IMR-90 (cell line): ENCODE measurements around the gene LPIN1. TPM values are rescaled to one million over a fixed set of nuclear protein-coding genes. Genes with fewer than 3 reads are reported as not detected.

Source experiments
- ATAC-seq: fragments of 200-7000 bp; cut with Tn5 transposase; 2 replicates; pipeline ENCODE4 v1.9.1; 2020; ENCODE audit warnings: low read depth, mild to moderate bottlenecking, moderate library complexity
- BruUV-seq: library from RNA; stranded (reverse); fragments of 400-500 nt; replicated peaks from 2 replicates; lab custom pipeline; 2021; lab: Mats Ljungman, UMichigan
- CTCF ChIA-PET: fragments of 300-600 bp; formaldehyde crosslinking; extraction: SDS; loops from one replicate; lab custom pipeline; 2021; ENCODE audit warnings: antibody characterized with exemption; lab: Yijun Ruan, JAX
- POLR2A ChIA-PET: fragments of 300-600 bp; sonication (Branson Sonifier 250); formaldehyde crosslinking; loops from one replicate; lab custom pipeline; 2022; ENCODE audit warnings: antibody characterized with exemption; ENCODE audit not compliant: unreplicated experiment; lab: Charles Lee
- DNase-seq: peaks from one replicate; pipeline ENCODE4 v3.0.0; 2013
- H2AFZ ChIP-seq: replicated peaks from 2 replicates; pipeline ENCODE3; 2013; ENCODE audit warnings: low read length, mild to moderate bottlenecking; ENCODE audit not compliant: poor library complexity
- H2AK5ac ChIP-seq: 2 replicates; pipeline ENCODE4 v1.6.1; 2013; ENCODE audit warnings: low read depth, low read length, inconsistent platforms
- H2AK9ac ChIP-seq: replicated peaks from 2 replicates; pipeline ENCODE3; 2013; ENCODE audit warnings: mild to moderate bottlenecking, low read depth, low read length, moderate library complexity; ENCODE audit not compliant: poor library complexity
- H2BK120ac ChIP-seq: 2 replicates; pipeline ENCODE4 v1.6.1; 2013; ENCODE audit warnings: low read depth, low read length, inconsistent platforms
- H2BK15ac ChIP-seq: 3 replicates; pipeline ENCODE4 v1.6.1; 2013; ENCODE audit warnings: low read depth, low read length, inconsistent platforms
- H2BK20ac ChIP-seq: 2 replicates; pipeline ENCODE4 v1.6.1; 2013; ENCODE audit warnings: low read depth, mild to moderate bottlenecking, inconsistent platforms, low read length, moderate library complexity
- H2BK5ac ChIP-seq: 2 replicates; pipeline ENCODE4 v1.6.1; 2013; ENCODE audit warnings: mild to moderate bottlenecking, low read depth, low read length, inconsistent platforms; ENCODE audit not compliant: poor library complexity, severe bottlenecking
- H3K14ac ChIP-seq: replicated peaks from 2 replicates; pipeline ENCODE4 v1.6.1; 2013; ENCODE audit warnings: low read depth, low read length, inconsistent platforms
- H3K18ac ChIP-seq: 2 replicates; pipeline ENCODE4 v1.6.1; 2013; ENCODE audit warnings: low read depth, low read length, control low read depth
- H3K23ac ChIP-seq: 2 replicates; pipeline ENCODE4 v1.6.1; 2013; ENCODE audit warnings: low read depth, low read length, inconsistent platforms
- H3K27ac ChIP-seq: 2 replicates; pipeline ENCODE4 v1.5.1; 2013; ENCODE audit warnings: mild to moderate bottlenecking, control low read depth, low read length; ENCODE audit not compliant: insufficient read depth
- H3K27me3 ChIP-seq: 2 replicates; pipeline ENCODE4 v1.6.1; 2013; ENCODE audit warnings: low read length; ENCODE audit not compliant: control insufficient read depth, insufficient read depth
- H3K36me3 ChIP-seq: 2 replicates; pipeline ENCODE4 v1.6.1; 2013; ENCODE audit warnings: low read length, mixed read lengths; ENCODE audit not compliant: control insufficient read depth, insufficient read depth
- H3K4ac ChIP-seq: 2 replicates; pipeline ENCODE4 v1.6.1; 2013; ENCODE audit warnings: low read depth, low read length, inconsistent platforms
- H3K4me1 ChIP-seq: 2 replicates; pipeline ENCODE4 v1.6.1; 2013; ENCODE audit warnings: low read length, mixed read lengths; ENCODE audit not compliant: control insufficient read depth, insufficient read depth
- H3K4me2 ChIP-seq: 2 replicates; pipeline ENCODE4 v1.6.1; 2013; ENCODE audit warnings: low read depth, mild to moderate bottlenecking, control low read depth, low read length, moderate library complexity
- H3K4me3 ChIP-seq: 2 replicates; pipeline ENCODE4 v1.5.1; 2013; ENCODE audit warnings: low read depth, mild to moderate bottlenecking, control low read depth, low read length, moderate library complexity; ENCODE audit not compliant: insufficient read depth
- H3K56ac ChIP-seq: 2 replicates; pipeline ENCODE4 v1.6.1; 2013; ENCODE audit warnings: low read length, inconsistent platforms; ENCODE audit not compliant: insufficient read depth; ENCODE audit errors: extremely low read depth
- H3K79me1 ChIP-seq, 2 experiments: 2 replicates each; pipeline ENCODE4 v1.6.1; 2013; ENCODE audit warnings: low read length in 2 of 2, inconsistent platforms in 1 of 2, low read depth in 1 of 2
- H3K9ac ChIP-seq: 2 replicates; pipeline ENCODE4 v1.6.1; 2013; ENCODE audit warnings: low read depth, low read length, control low read depth
- H3K9me1 ChIP-seq: 2 replicates; pipeline ENCODE4 v1.6.1; 2013; ENCODE audit warnings: low read length, inconsistent platforms; ENCODE audit not compliant: insufficient read depth
- H3K9me3 ChIP-seq: 2 replicates; pipeline ENCODE4 v1.6.1; 2013; ENCODE audit warnings: low read length; ENCODE audit not compliant: control insufficient read depth, insufficient read depth
- H4K20me1 ChIP-seq: 2 replicates; pipeline ENCODE4 v1.6.1; 2013; ENCODE audit warnings: low read length, inconsistent platforms; ENCODE audit not compliant: insufficient read depth
- H4K5ac ChIP-seq: 2 replicates; pipeline ENCODE4 v1.6.1; 2013; ENCODE audit warnings: mild to moderate bottlenecking, low read depth, low read length, control low read depth
- H4K8ac ChIP-seq, 2 experiments: 2 replicates each; pipeline ENCODE4 v1.6.1; 2013; ENCODE audit warnings: low read depth in 2 of 2, low read length in 2 of 2, control low read depth in 1 of 2, inconsistent platforms in 1 of 2
- H4K91ac ChIP-seq: 2 replicates; pipeline ENCODE4 v1.6.1; 2013; ENCODE audit warnings: low read depth, low read length, inconsistent platforms; ENCODE audit not compliant: insufficient read depth
- BHLHE40 ChIP-seq: fragments of 150-350 bp; IDR thresholded peaks from 2 replicates; pipeline ENCODE4 v1.6.1; 2016; ENCODE audit warnings: mild to moderate bottlenecking, low read depth, low read length
- CEBPB ChIP-seq: IDR thresholded peaks from 2 replicates; pipeline ENCODE4 v1.6.1; 2012; ENCODE audit warnings: low read depth, low read length, improper control_type of control experiment
- CHD1 ChIP-seq: IDR thresholded peaks from 2 replicates; pipeline ENCODE4 v1.6.1; 2012; ENCODE audit warnings: low read depth, low read length, improper control_type of control experiment
- CTCF ChIP-seq: conservative IDR thresholded peaks from 2 replicates; pipeline ENCODE4 v1.5.1; 2012; ENCODE audit warnings: mild to moderate bottlenecking, low read depth, low read length, improper control_type of control experiment
- ELK1 ChIP-seq: fragments of 150-350 bp; IDR thresholded peaks from 2 replicates; pipeline ENCODE4 v1.6.1; 2016; ENCODE audit warnings: low read depth, mild to moderate bottlenecking, low read length, moderate library complexity, borderline replicate concordance
- FOS ChIP-seq: fragments of 150-350 bp; IDR thresholded peaks from 2 replicates; pipeline ENCODE4 v1.6.1; 2016; ENCODE audit warnings: low read depth, low read length
- MAFK ChIP-seq: IDR thresholded peaks from 2 replicates; pipeline ENCODE4 v1.6.1; 2012; ENCODE audit warnings: low read depth, low read length, improper control_type of control experiment
- MAZ ChIP-seq: IDR thresholded peaks from 2 replicates; pipeline ENCODE4 v1.6.1; 2012; ENCODE audit warnings: low read depth, mild to moderate bottlenecking, low read length, improper control_type of control experiment, moderate library complexity, borderline replicate concordance
- MXI1 ChIP-seq: IDR thresholded peaks from 2 replicates; pipeline ENCODE4 v1.6.1; 2012; ENCODE audit warnings: low read depth, mild to moderate bottlenecking, low read length, moderate library complexity, borderline replicate concordance
- NFE2L2 ChIP-seq: fragments of 150-350 bp; IDR thresholded peaks from 2 replicates; pipeline ENCODE4 v1.6.1; 2016; ENCODE audit warnings: low read depth, mild to moderate bottlenecking, low read length
- POLR2A ChIP-seq: IDR thresholded peaks from 2 replicates; pipeline ENCODE4 v1.6.1; 2012; ENCODE audit warnings: mild to moderate bottlenecking, low read depth, low read length
- RAD21 ChIP-seq: IDR thresholded peaks from 2 replicates; pipeline ENCODE4 v1.6.1; 2012; ENCODE audit warnings: low read length, improper control_type of control experiment
- RCOR1 ChIP-seq: IDR thresholded peaks from 2 replicates; pipeline ENCODE4 v1.6.1; 2012; ENCODE audit warnings: mild to moderate bottlenecking, low read length, improper control_type of control experiment; ENCODE audit not compliant: insufficient replicate concordance
- RFX5 ChIP-seq: IDR thresholded peaks from 2 replicates; pipeline ENCODE4 v1.8.0; 2012; ENCODE audit warnings: low read depth, mild to moderate bottlenecking, low read length, moderate library complexity
- SMC3 ChIP-seq: fragments of 150-350 bp; IDR thresholded peaks from 2 replicates; pipeline ENCODE4 v1.6.1; 2016; ENCODE audit warnings: low read depth, mild to moderate bottlenecking, antibody characterized with exemption, low read length, moderate library complexity
- USF2 ChIP-seq: fragments of 150-350 bp; IDR thresholded peaks from 2 replicates; pipeline ENCODE4 v1.6.1; 2017; ENCODE audit warnings: mild to moderate bottlenecking, antibody characterized with exemption, low read length, low read depth
- WGBS, 2 experiments: methylation state at CpG; one replicate each; pipeline versions ENCODE4 v1.1.5 to v1.1.7; 2013; ENCODE audit warnings: missing lambda C conversion rate in 2 of 2; ENCODE audit not compliant: insufficient read length in 1 of 2; ENCODE audit errors: extremely low coverage in 2 of 2; 5-methylcytosine and 5-hydroxymethylcytosine counted together
- dilution Hi-C: fragments of 300-500 bp; cut with HindIII; formaldehyde crosslinking; loops from one replicate; pipeline ENCODE4 v1.14.3; 2018; ENCODE audit warnings: low sequenced_read_pairs; ENCODE audit not compliant: unreplicated experiment
- in situ Hi-C: fragments of 300-500 bp; cut with MboI; formaldehyde crosslinking; loops from 3 replicates; pipeline ENCODE4 v1.14.3; 2019; ENCODE audit warnings: low sequenced_read_pairs, inconsistent platforms, mixed read lengths
- intact Hi-C: fragments of 100-400 bp; cut with micrococcal nuclease; formaldehyde crosslinking; loops from 2 replicates; pipeline ENCODE4 v1.10.0; 2022
- polyA plus RNA-seq, 3 experiments: library from polyadenylated mRNA; depleted of rRNA; stranded (reverse); fragments of >200 nt; gene quantifications; 2 replicates each; pipeline ENCODE4 v1.2.3, GENCODE V29; 2012; ENCODE audit warnings: low replicate concordance in 1 of 3
- total RNA-seq: library from RNA; depleted of rRNA; stranded (reverse); fragments of >200 nt; gene quantifications from 2 replicates; pipeline ENCODE4 v1.2.3, GENCODE V29; 2012

Gene LPIN1
- total and polyA plus RNA-seq, 2 of the 4 experiments (the other 2 are of a cell fraction): 21.3 to 25.1 TPM

- Histone ChIP-seq H2BK5ac (no peak overlapping the region), H3K9me1 (0 out of 2 replicates have a peak, but pooled peaks cover 5% of the 10 kb centered on the region), H4K8ac (no peak overlapping the region), H4K20me1 (no peaks in the 10 kb centered on the region), H2AK5ac (no peak overlapping the region; the same call in 1 of the 2 replicates), H3K4ac (no peak overlapping the region), H4K91ac (no peak overlapping the region), H2AK9ac (no peak overlapping the region), H2BK120ac (no peak overlapping the region), H3K9ac (no peak overlapping the region), H3K14ac (no peak overlapping the region), H2BK20ac (no peak overlapping the region), H3K4me3 (no peak overlapping the region), H3K9me3 (no peaks in the 10 kb centered on the region), H3K4me2 (no peak overlapping the region), H3K79me1 (no peaks in the 10 kb centered on the region), H3K56ac (no peak overlapping the region), H3K36me3 (no peaks in the 10 kb centered on the region), H2AFZ (no peak overlapping the region), H2BK15ac (no peak overlapping the region), H3K4me1 (peaks cover 5% of the 10 kb centered on the region; the same call in 1 of the 2 replicates), H3K18ac (no peak overlapping the region), H4K5ac (no peak overlapping the region), H3K27me3 (peaks cover 65% of the 10 kb centered on the region), H3K27ac (no peak overlapping the region), H3K23ac (no peak overlapping the region)
- TF ChIP-seq SMC3 (no peak), CTCF (no peak), RFX5 (no peak), CEBPB (no peak), ELK1 (no peak), POLR2A (no peak), NFE2L2 (no peak), MAFK (no peak), FOS (no peak), CHD1 (no peak), MXI1 (no peak), USF2 (no peak), BHLHE40 (no peak), RCOR1 (no peak), MAZ (no peak), RAD21 (no peak)
- BruUV-seq: no TSS peak
- intact Hi-C loops: no loop called here
- DNase-seq (no peak), ATAC-seq (no peak)
- POLR2A ChIA-PET: no interaction called here
- in situ Hi-C loops: no loop called here
- 80% methylated on average over 2 of the region's 7 CpGs; no CpG with 5 or more reads in 1 of the 2 experiments for WGBS, 2 experiments
- CTCF ChIA-PET: no interaction called here
- dilution Hi-C loops: no loop called here
Measured at GRCh38 chr2:11720752-11721151, 25.7 kb upstream of the LPIN1 start.
